ENCODE measurements around the gene HRH2.
"Not testable (repeated sequence)": the region's sequence is repeated elsewhere in the genome, so short reads cannot be mapped to it uniquely, and the experiment has no call there.

HRH2 gene

DNA sequence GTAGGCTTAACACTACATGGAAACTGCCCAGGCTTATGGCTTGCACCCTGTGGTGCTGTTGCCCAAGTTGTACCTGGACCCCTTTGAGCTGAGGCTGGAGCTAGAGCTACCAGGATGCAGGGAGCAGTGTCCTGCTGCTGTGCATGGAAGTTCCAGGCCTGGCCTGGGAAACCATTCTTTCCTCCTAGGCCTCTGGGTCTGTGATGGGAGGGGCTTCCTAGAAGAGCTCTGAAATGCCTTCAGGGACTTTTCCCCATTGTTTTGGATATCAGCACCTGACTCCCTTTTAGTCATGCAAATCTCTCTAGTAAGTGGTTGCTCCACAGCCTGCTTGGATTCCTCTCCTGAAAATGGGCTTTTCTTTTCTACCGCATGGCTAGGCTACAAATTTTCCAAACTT is 7.9 kb upstream of the HRH2 start:
- no peak for DNase-seq

- not testable (repeated sequence) for DNase-seq
Measured at GRCh38 chr5:175650430-175651205, 7.3 kb upstream of the HRH2 start.

GRCh38 chr5:175652741-175653663 is 4.9 kb upstream of the HRH2 start:
- no peak for DNase-seq

GRCh38 chr5:175653763-175654162 is 4.1 kb upstream of the HRH2 start:
- DNase-seq, result no peak

GRCh38 chr5:175654339-175654738 is 3.5 kb upstream of the HRH2 start:
- DNase-seq, result no peak

DNA sequence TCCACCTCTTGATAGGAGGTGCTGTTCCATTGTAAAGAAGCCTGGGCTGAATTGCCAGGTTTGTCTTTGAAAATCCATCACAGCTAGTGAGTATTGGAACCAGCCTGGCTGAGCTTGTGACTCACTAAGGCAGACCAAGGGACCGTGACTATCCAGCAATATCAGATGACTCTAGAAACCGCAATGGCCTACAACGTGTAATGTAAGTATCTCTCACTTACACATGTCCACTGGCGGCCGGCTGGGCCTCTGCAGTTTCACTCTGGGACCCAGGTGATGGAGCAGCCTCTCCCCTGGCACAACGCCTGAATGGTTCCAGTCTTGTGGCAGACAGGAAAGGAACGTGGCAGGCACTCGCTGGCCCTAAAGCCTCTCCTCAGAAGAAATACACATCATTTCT is 3.1 kb upstream of the HRH2 start:
- DNase-seq, result no peak

- DNase-seq, result no peak
Measured at GRCh38 chr5:175655411-175655810, 2.5 kb upstream of the HRH2 start.

DNA sequence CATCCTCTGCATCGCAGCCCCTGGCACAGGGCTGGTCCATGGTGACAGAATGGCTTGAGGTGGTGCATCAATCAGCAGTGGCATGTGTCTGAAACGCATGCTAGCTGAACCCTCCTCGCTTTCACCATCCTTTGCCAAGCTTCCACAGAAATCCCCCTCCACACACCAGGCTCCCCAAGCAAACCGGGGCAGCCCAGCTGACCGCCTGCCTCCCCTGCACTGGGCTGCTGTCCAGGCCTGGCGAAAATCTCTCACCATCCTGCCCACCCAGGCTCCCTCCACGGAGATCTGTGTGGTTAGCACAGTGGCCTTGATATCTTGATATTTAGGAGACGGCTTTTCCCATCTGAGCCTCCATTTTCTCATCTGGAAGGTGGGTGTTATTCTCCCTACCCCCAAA is 905 bp upstream of the HRH2 start:
- no peak for DNase-seq

GRCh38 chr5:175658299-175659145 is 651 bp downstream of the HRH2 start:
- no peak for DNase-seq

DNA sequence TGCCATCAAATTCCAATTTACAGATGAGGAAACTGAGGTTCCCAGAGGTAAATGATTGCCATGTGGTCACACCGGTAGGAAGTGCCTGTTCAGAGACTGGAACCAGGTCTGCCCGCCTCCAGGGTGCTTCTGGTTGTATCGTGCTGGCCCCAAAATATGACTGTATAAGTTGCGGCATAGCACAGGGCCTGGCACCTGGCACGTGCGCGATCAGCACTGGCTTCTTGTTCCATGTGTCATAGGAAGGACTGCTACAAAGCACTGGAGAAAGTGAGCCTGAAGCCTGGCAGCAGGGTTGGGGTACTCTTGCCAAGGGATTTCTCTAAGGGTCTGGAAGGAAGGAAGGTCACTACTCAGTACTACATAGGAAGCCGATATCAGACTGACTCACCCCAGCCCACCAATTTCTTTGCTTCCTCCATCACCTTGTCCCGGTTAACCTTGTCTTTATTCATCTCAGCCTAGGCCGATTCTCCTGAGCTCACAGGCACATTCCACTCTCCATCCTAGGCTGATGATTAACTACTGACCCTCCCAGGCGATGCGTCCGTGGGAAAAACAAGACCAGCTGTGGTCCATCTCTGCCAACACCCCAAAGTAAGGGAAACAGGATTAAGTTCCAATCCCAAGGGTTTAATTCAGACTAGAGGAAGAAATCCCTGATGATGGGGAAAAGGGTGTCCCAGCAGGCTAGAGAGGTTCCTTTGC is 1.8 kb downstream of the HRH2 start:
- no peak for DNase-seq

DNA sequence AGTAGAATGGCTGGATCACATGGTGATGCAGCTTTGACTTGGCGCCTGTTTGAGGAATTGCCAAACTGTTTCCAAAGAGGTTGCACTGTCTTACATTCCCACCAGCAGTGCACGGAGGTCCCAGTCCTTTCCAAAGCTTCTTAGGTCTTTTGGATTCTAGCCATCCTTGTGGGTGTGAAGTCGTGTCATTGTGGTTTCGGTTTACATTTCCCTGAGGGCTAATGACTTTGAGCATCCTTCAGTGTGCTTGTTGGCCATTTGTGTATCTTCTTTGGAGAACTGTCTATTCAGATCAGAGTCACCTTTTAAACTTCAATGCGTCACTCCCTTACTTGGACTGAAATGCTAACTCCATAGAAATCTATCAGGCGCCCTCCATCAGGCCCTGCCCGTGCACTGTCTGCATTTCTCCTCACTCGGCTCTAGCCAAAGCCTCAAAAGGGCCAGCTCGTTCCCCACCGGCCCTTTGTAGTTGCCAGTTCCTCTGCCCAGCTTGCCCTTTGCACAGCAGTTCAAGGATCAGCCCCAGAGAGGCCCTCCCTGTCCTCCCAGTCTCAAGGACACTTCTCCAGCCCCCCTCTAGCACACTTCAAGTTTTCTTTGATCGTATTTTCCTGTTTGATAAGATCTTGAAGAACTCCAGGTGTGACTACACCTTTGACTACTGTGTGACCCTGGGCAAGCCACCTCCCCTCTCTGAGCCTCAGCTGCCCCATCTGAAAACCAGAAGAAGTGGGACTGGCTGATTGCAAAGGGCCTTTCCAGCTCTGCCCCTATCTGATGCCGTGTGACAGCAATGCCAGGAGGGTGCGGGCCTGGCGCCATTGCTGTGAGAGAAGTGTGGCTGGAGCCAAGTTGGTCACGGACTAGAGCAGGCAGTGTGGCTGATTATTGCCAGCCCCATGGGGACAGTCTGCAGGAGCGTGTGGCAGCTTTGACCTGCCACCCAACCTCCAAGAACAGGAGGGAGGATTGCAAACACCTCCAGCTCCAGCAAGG is 5.6 kb downstream of the HRH2 start:
- no peak for DNase-seq

DNA sequence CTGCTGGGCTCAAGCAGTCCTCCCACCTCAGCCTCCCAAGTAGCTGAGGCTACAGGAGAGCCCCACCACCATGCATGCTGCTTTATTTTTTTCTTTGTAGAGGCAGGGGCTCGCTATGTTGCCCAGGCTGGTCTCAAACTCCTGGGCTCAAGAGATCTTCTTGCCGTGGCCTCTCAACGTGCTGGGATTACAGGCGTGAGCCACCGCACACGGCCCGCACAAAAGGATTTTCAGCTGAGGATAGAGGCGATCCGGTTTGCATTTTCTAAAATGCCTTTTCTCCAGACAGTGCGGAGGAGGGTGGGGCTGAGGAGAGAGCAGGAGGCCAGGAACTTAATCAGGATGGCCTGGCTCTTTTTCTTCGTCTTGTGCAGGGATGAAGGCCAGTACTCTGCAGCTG is 6.9 kb downstream of the HRH2 start:
- DNase-seq, result no peak

- DNase-seq, result no peak
Measured at GRCh38 chr5:175666216-175666615, 8.3 kb downstream of the HRH2 start.

- DNase-seq, result no peak
Measured at GRCh38 chr5:175668006-175668405, 10.1 kb downstream of the HRH2 start.

GRCh38 chr5:175670372-175670771 is 12.5 kb downstream of the HRH2 start:
- DNase-seq, result no peak

DNA sequence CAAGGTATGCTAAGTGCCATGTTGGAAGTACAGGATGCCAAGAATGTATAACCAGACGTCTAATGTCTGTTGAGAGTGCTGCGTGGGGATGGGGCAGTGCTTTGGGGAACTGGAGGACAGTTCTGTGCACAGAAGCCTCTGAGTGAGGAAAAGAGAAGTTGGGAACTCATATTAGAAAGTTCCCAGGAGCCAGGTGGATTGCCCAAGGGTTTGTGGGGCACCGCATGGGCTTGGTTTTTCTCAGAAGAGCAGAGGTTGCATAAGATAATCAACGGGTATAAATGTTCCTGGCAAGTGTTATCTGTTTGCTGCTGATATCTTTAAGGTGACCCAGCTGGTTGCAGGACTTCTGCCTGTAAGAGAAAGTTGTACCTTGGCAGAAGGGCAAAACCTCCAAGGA is 13.1 kb downstream of the HRH2 start:
- DNase-seq, result no peak

GRCh38 chr5:175672976-175673648 is 15.2 kb downstream of the HRH2 start:
- no peak for DNase-seq

DNA sequence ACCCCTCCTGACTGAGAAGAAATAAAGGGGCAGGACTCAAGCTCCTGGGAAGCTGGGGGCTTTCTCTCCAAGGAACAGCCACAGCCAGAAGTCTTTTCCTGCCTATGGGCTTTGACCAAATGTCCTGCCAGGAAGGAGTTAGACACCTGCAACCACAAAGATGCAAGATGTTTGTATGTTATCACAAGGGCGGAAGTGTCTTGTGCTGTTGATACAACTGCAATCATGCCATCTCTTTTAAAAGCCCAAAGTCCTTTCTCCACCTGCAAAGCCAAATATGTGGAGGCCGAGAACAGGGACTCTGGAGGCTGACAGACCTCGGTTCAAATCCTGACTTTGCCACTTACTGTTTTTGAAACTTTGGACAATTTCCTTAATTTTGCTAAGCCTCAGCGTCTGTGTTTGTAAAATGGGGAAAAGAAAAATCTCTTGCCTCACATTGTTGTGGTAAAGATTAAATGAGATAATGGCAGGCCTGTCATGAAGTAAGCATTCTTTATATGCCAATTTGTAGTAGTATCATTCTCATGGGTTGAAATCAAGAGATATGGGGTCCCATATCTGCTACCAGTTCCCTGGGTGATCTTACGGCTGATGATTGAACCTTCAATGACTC is 17.0 kb downstream of the HRH2 start:
- no peak for DNase-seq

GRCh38 chr5:175675873-175676272 is 18.0 kb downstream of the HRH2 start:
- no peak for DNase-seq

- no peak for DNase-seq
Measured at GRCh38 chr5:175677571-175677970, 19.7 kb downstream of the HRH2 start.

Data from NCI-H1930 (cell line).